GM12873 (cell line): ENCODE results near the gene LAMA5.

ENCODE experiments used
- CTCF ChIP-seq: IDR thresholded peaks from 2 replicates; pipeline ENCODE4 v1.5.1; 2012; ENCODE audit warnings: low read depth, mild to moderate bottlenecking, moderate library complexity, low read length, control low read depth; ENCODE audit not compliant: insufficient read depth; ENCODE audit errors: missing control alignments

The LAMA5 gene

GRCh38 chr20:62269378-62269777, 97.7 kb downstream of the LAMA5 start:
- no peak for TF ChIP-seq CTCF

GRCh38 chr20:62268228-62268900, 98.7 kb downstream of the LAMA5 start:
- TF ChIP-seq CTCF, result no peak

GRCh38 chr20:62267543-62267942, 99.6 kb downstream of the LAMA5 start:
- no peak for TF ChIP-seq CTCF

- TF ChIP-seq CTCF, result no peak
These were observed 100.3 kb downstream of the LAMA5 start for GRCh38 chr20:62266851-62267250.

GRCh38 chr20:62266340-62266739, 100.8 kb downstream of the LAMA5 start:
- no peak for TF ChIP-seq CTCF

GRCh38 chr20:62265365-62265764, 101.7 kb downstream of the LAMA5 start:
- no peak for TF ChIP-seq CTCF

- TF ChIP-seq CTCF, result no peak
These were observed 103.7 kb downstream of the LAMA5 start for GRCh38 chr20:62263396-62263795.
